AG04450 (cell line): Measurements from ENCODE around the gene UNC5C. TPM values are rescaled to one million over a fixed set of nuclear protein-coding genes. Genes with fewer than 3 reads are reported as not detected.

Source experiments
- CTCF ChIA-PET: fragments of 300-600, 350-600 bp; formaldehyde crosslinking; extraction: SDS; loops from one replicate; lab custom pipeline; 2022; ENCODE audit warnings: antibody characterized with exemption, inconsistent platforms; lab: Charles Lee
- POLR2A ChIA-PET: fragments of 350-600 bp; formaldehyde crosslinking; extraction: SDS; loops from one replicate; lab custom pipeline; 2021; ENCODE audit warnings: antibody characterized with exemption, inconsistent platforms; lab: Yijun Ruan, JAX
- DNase-seq: peaks from one replicate; pipeline ENCODE4 v3.0.0-alpha.2; 2011; ENCODE audit warnings: low read depth, low spot score
- H3K27ac ChIP-seq: one replicate; pipeline ENCODE4 v1.5.1; 2012; ENCODE audit warnings: low read depth, low read length, control low read depth
- H3K27me3 ChIP-seq: one replicate; pipeline ENCODE4 v1.6.0; 2012; ENCODE audit warnings: low read length; ENCODE audit not compliant: control insufficient read depth, insufficient read depth
- H3K4me3 ChIP-seq: 2 replicates; pipeline ENCODE4 v1.5.1; 2011; ENCODE audit warnings: mild to moderate bottlenecking, low read depth, low read length, control low read depth
- H3K9me3 ChIP-seq: 2 replicates; pipeline ENCODE4 v1.5.1; 2012; ENCODE audit warnings: low read length; ENCODE audit not compliant: control insufficient read depth, insufficient read depth
- polyA plus RNA-seq: library from polyadenylated mRNA; depleted of rRNA; stranded (reverse); fragments of >200 nt; gene quantifications from 2 replicates; pipeline ENCODE4 v1.2.3, GENCODE V29; 2011
- TF ChIP-seq, protein P1 (sequence below): IDR thresholded peaks from 2 replicates; pipeline ENCODE4 v1.5.1; 2011; ENCODE audit warnings: low read depth, low read length, control low read depth, inconsistent platforms

UNC5C gene
- polyA plus RNA-seq, 1 experiment, result 0.07 TPM

DNA sequence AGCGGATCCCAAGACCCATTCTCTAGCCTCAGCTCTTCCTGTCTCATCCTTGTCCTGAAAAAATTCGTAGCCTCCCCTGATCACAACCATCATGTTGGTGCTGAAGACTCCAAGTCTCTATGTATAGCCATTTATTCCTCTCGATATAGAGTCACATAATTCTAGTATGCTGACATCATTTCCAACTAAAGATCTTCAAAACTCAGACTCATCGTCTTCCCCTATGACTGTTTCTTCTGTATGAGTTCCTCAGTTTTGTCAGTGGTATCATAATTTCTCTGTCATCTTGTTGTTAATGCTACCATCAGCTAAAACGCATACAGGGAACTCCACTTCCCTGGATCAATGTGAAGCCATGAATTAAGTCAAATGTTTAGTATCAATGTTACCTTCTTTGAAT is 41.2 kb downstream of the UNC5C start:
- no peak for DNase-seq
- Histone ChIP-seq H3K27me3 (no peaks in the 10 kb centered on the region), H3K27ac (no peak overlapping the region), H3K9me3 (no peaks in the 10 kb centered on the region), H3K4me3 (no peak overlapping the region)
- POLR2A ChIA-PET, result no interaction called here
- CTCF ChIA-PET, result no interaction called here
- TF ChIP-seq, protein P1, sequence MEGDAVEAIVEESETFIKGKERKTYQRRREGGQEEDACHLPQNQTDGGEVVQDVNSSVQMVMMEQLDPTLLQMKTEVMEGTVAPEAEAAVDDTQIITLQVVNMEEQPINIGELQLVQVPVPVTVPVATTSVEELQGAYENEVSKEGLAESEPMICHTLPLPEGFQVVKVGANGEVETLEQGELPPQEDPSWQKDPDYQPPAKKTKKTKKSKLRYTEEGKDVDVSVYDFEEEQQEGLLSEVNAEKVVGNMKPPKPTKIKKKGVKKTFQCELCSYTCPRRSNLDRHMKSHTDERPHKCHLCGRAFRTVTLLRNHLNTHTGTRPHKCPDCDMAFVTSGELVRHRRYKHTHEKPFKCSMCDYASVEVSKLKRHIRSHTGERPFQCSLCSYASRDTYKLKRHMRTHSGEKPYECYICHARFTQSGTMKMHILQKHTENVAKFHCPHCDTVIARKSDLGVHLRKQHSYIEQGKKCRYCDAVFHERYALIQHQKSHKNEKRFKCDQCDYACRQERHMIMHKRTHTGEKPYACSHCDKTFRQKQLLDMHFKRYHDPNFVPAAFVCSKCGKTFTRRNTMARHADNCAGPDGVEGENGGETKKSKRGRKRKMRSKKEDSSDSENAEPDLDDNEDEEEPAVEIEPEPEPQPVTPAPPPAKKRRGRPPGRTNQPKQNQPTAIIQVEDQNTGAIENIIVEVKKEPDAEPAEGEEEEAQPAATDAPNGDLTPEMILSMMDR, result no peak

DNA sequence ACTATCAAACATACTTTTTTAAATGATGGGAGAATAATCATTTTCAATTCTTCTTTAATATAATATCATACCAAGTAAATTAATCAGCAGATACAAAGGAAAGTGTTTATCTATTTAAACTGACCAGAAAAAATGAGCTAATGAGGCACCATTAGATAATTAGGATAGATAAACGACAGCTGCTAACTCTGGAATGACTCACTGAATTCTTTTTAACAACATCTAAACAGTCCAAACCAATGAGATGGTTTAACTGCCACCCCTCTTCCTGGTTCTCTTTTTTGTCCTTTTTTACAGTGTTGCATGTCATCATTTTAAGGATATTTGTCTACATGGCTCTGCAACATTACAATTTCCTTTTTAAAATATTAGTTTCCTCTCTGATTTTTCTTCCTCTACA is 41.6 kb downstream of the UNC5C start:
- H3K27ac ChIP-seq, result no peak overlapping the region
- no peaks in the 10 kb centered on the region for H3K27me3 ChIP-seq
- no peaks in the 10 kb centered on the region for H3K9me3 ChIP-seq
- H3K4me3 ChIP-seq, result no peak overlapping the region
- no peak for DNase-seq
- TF ChIP-seq, protein P1, result no peak
- POLR2A ChIA-PET, result no interaction called here
- CTCF ChIA-PET, result no interaction called here

- ChIA-PET CTCF (no interaction called here), POLR2A (no interaction called here)
- TF ChIP-seq, protein P1, result no peak
- Histone ChIP-seq H3K4me3 (no peak overlapping the region), H3K9me3 (no peaks in the 10 kb centered on the region), H3K27me3 (no peaks in the 10 kb centered on the region), H3K27ac (no peak overlapping the region)
- no peak for DNase-seq
Observed at GRCh38 chr4:95506264-95506663, 42.5 kb downstream of the UNC5C start.

DNA sequence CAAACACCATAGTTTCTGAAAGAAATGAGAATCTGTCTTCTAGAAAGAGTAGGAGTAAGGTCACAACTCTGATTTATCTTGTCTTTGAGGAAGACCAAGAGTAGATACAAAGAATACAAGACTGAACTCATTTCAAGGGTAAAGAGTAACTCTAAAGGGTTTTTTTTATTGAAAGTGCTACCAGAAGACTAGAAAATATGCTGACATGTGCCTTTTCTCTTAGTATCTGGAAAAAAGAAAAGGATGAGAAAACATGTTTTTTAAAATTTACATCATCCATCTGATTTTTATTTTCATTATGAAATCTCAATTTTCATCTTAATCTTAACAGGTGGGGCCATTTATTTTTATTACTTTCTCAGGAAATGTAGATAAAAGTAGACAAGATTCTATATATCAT is 43.0 kb downstream of the UNC5C start:
- H3K4me3 ChIP-seq, result no peak overlapping the region
- H3K9me3 ChIP-seq, result no peaks in the 10 kb centered on the region
- H3K27me3 ChIP-seq, result no peaks in the 10 kb centered on the region
- ChIA-PET POLR2A (no interaction called here), CTCF (no interaction called here)
- DNase-seq, result no peak
- no peak overlapping the region for H3K27ac ChIP-seq
- TF ChIP-seq, protein P1, result no peak

- Histone ChIP-seq H3K4me3 (no peak overlapping the region), H3K9me3 (no peaks in the 10 kb centered on the region), H3K27me3 (no peaks in the 10 kb centered on the region), H3K27ac (no peak overlapping the region)
- TF ChIP-seq, protein P1, result no peak
- DNase-seq, result peak; percentile 7
- POLR2A ChIA-PET, result no interaction called here
- CTCF ChIA-PET, result interaction anchor here (1.2 kb wide), 1 partner anchor 339 kb away, joined by 5 read pairs; no protein-coding TSS in a partner anchor
Observed at GRCh38 chr4:95505151-95505550, 43.6 kb downstream of the UNC5C start.
